Measurements from ENCODE around the gene TMUB1.

- TF ChIP-seq CTCF (IDR thresholded peaks at IDR 0.05; ENCODE audit: borderline replicate concordance, extremely low read depth, low read length, poor library complexity, severe bottlenecking): no peak
- TF ChIP-seq EZH2 (IDR thresholded peaks at IDR 0.05; ENCODE audit: borderline replicate concordance, low read depth, low read length, severe bottlenecking): no peak
These were observed 8.3 kb downstream of the TMUB1 start for GRCh38 chr7:151074817-151075661.

Measured in DND-41 (cell line).